ENCODE results near the gene NPB. TPM values are rescaled to one million over a fixed set of nuclear protein-coding genes. Genes with fewer than 3 reads are reported as not detected.

The NPB gene
- total and polyA plus RNA-seq, 4 donors = 0.15 to 0.92 (median 0.55) TPM

DNA sequence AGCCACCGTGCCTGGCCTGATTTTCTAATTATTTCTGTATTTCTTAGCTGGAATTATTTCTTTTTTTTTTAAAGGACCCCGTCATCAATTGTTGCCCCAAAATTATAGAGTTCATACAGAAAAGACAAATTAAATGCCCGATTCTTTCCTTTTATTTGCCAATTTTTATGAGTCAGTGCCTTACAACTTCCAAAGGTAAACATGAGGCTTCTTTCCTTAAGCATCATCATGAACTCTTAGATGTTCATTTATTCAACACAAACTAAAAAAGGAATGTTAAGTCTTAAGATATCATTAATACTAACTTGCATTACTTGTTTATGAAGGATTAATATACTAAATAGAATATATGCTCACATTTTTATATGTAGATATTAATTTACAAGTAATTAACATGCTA, 23.7 kb upstream of the NPB start:
- Histone ChIP-seq H3K9ac (ENCODE audit: low read depth in 1 of 2, low read length in 2 of 2) (no peak overlapping the region), H3K9me3 (ENCODE audit: control insufficient read depth in 4 of 4, low read length in 3 of 4) (no peaks in the 10 kb centered on the region), H3K4me3 (ENCODE audit: low read depth in 1 of 3, low read length in 3 of 3) (no peak overlapping the region), H3K27me3 (ENCODE audit: control insufficient read depth in 4 of 4, insufficient read depth in 4 of 4, low read length in 3 of 4) (no peaks in the 10 kb centered on the region), H3K4me1 (ENCODE audit: control insufficient read depth in 4 of 4, insufficient read depth in 4 of 4, low read length in 3 of 4) (no peaks in the 10 kb centered on the region), H3K27ac (ENCODE audit: low read depth in 1 of 2, low read length in 2 of 2) (no peak overlapping the region), H3K36me3 (ENCODE audit: control insufficient read depth in 4 of 4, insufficient read depth in 3 of 4, low read depth in 1 of 4, low read length in 3 of 4) (peaks cover 2 to 5% (median 4%) of the 10 kb centered on the region in 4 donors)
- TF ChIP-seq RXRA (IDR thresholded peaks at IDR 0.05) (no peak), EGR1 (IDR thresholded peaks at IDR 0.05; ENCODE audit: low read depth in 2 of 2) (no peak), GABPA (IDR thresholded peaks at IDR 0.05 in 1 of 2, conservative IDR thresholded peaks at IDR 0.05 in 1 of 2) (no peak), FOXA2 (IDR thresholded peaks at IDR 0.05) (no peak), FOXA1 (IDR thresholded peaks at IDR 0.05) (no peak), HNF4G (IDR thresholded peaks at IDR 0.05) (no peak), YY1 (IDR thresholded peaks at IDR 0.05) (no peak), SP1 (IDR thresholded peaks at IDR 0.05) (no peak)
- TF ChIP-seq, protein P1, sequence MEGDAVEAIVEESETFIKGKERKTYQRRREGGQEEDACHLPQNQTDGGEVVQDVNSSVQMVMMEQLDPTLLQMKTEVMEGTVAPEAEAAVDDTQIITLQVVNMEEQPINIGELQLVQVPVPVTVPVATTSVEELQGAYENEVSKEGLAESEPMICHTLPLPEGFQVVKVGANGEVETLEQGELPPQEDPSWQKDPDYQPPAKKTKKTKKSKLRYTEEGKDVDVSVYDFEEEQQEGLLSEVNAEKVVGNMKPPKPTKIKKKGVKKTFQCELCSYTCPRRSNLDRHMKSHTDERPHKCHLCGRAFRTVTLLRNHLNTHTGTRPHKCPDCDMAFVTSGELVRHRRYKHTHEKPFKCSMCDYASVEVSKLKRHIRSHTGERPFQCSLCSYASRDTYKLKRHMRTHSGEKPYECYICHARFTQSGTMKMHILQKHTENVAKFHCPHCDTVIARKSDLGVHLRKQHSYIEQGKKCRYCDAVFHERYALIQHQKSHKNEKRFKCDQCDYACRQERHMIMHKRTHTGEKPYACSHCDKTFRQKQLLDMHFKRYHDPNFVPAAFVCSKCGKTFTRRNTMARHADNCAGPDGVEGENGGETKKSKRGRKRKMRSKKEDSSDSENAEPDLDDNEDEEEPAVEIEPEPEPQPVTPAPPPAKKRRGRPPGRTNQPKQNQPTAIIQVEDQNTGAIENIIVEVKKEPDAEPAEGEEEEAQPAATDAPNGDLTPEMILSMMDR (IDR thresholded peaks at IDR 0.05; ENCODE audit: low read depth, low read length, missing input control) = no peak
- DNase-seq (ENCODE audit: low spot score) = no peak
- 95% methylated on average over 3 of the region's 3 CpGs for WGBS

DNA sequence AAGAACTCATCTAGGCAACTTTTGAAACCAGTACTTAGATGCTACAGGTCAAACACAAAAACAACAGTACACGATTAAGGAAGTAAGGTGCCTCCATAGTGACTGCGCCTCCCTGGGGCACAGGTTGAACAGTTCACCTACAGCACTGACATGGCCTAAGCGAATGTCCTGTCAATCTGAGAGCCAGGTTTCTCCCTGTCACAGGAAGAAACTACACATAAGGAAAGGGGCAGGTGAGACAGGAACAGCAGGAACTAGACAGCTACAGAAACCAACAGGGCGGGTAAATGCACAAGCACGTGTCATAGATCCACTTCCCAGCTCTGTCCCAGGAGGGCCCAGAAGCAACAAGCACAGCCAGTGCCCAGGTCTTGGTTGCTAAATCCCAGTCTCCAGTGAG, 22.9 kb upstream of the NPB start:
- 84% methylated on average over 5 of the region's 5 CpGs for WGBS
- Histone ChIP-seq H3K9me3 (ENCODE audit: control insufficient read depth in 4 of 4, low read length in 3 of 4) (no peaks in the 10 kb centered on the region), H3K9ac (ENCODE audit: low read depth in 1 of 2, low read length in 2 of 2) (no peak overlapping the region), H3K4me1 (ENCODE audit: control insufficient read depth in 4 of 4, insufficient read depth in 4 of 4, low read length in 3 of 4) (no peaks in the 10 kb centered on the region), H3K27ac (ENCODE audit: low read depth in 1 of 2, low read length in 2 of 2) (no peak overlapping the region), H3K4me3 (ENCODE audit: low read depth in 1 of 3, low read length in 3 of 3) (no peak overlapping the region), H3K36me3 (ENCODE audit: control insufficient read depth in 4 of 4, insufficient read depth in 3 of 4, low read depth in 1 of 4, low read length in 3 of 4) (peaks cover 2 to 7% (median 5%) of the 10 kb centered on the region in 4 donors), H3K27me3 (ENCODE audit: control insufficient read depth in 4 of 4, insufficient read depth in 4 of 4, low read length in 3 of 4) (no peaks in the 10 kb centered on the region)
- TF ChIP-seq, protein P2, sequence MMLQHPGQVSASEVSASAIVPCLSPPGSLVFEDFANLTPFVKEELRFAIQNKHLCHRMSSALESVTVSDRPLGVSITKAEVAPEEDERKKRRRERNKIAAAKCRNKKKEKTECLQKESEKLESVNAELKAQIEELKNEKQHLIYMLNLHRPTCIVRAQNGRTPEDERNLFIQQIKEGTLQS (IDR thresholded peaks at IDR 0.05) = no peak
- TF ChIP-seq FOXA1 (IDR thresholded peaks at IDR 0.05) = no peak
- TF ChIP-seq RXRA (IDR thresholded peaks at IDR 0.05) = no peak
- no peak for TF ChIP-seq RAD21 (IDR thresholded peaks at IDR 0.05)
- TF ChIP-seq, protein P3, sequence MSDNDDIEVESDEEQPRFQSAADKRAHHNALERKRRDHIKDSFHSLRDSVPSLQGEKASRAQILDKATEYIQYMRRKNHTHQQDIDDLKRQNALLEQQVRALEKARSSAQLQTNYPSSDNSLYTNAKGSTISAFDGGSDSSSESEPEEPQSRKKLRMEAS (IDR thresholded peaks at IDR 0.05) = no peak
- TF ChIP-seq HNF4A (conservative IDR thresholded peaks at IDR 0.05) = no peak
- no peak for TF ChIP-seq HNF4G (IDR thresholded peaks at IDR 0.05)
- TF ChIP-seq EGR1 (IDR thresholded peaks at IDR 0.05; ENCODE audit: low read depth in 2 of 2) = no peak
- TF ChIP-seq, protein P4, sequence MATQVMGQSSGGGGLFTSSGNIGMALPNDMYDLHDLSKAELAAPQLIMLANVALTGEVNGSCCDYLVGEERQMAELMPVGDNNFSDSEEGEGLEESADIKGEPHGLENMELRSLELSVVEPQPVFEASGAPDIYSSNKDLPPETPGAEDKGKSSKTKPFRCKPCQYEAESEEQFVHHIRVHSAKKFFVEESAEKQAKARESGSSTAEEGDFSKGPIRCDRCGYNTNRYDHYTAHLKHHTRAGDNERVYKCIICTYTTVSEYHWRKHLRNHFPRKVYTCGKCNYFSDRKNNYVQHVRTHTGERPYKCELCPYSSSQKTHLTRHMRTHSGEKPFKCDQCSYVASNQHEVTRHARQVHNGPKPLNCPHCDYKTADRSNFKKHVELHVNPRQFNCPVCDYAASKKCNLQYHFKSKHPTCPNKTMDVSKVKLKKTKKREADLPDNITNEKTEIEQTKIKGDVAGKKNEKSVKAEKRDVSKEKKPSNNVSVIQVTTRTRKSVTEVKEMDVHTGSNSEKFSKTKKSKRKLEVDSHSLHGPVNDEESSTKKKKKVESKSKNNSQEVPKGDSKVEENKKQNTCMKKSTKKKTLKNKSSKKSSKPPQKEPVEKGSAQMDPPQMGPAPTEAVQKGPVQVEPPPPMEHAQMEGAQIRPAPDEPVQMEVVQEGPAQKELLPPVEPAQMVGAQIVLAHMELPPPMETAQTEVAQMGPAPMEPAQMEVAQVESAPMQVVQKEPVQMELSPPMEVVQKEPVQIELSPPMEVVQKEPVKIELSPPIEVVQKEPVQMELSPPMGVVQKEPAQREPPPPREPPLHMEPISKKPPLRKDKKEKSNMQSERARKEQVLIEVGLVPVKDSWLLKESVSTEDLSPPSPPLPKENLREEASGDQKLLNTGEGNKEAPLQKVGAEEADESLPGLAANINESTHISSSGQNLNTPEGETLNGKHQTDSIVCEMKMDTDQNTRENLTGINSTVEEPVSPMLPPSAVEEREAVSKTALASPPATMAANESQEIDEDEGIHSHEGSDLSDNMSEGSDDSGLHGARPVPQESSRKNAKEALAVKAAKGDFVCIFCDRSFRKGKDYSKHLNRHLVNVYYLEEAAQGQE (IDR thresholded peaks at IDR 0.05) = no peak
- no peak for TF ChIP-seq SP1 (IDR thresholded peaks at IDR 0.05)
- no peak for TF ChIP-seq YY1 (IDR thresholded peaks at IDR 0.05)
- TF ChIP-seq NR2F2 (IDR thresholded peaks at IDR 0.05) = no peak
- no peak for TF ChIP-seq FOXA2 (IDR thresholded peaks at IDR 0.05)
- DNase-seq (ENCODE audit: low spot score) = no peak

All from liver (tissue), 9 donors.